Upper lobe of left lung (tissue), 4 donors: ENCODE results near the gene TM4SF18.

Source experiments
- POLR2AphosphoS5 ChIP-seq, 2 donors: sonication (generic); formaldehyde crosslinking; IDR thresholded peaks; one replicate each; pipeline ENCODE4 v1.5.1; 2017; ENCODE audit warnings: antibody characterized with exemption in 2 of 2
- TF ChIP-seq, protein P1 (sequence below), 6 experiments: fragments of 450-650 bp in 4 of 6; fragments of 200-600 bp in 2 of 6; sonication (generic) in 2 of 6; IDR thresholded peaks; one replicate each; pipeline ENCODE4 v1.5.1; 2016 to 2019; ENCODE audit warnings: antibody characterized with exemption in 6 of 6

DNA sequence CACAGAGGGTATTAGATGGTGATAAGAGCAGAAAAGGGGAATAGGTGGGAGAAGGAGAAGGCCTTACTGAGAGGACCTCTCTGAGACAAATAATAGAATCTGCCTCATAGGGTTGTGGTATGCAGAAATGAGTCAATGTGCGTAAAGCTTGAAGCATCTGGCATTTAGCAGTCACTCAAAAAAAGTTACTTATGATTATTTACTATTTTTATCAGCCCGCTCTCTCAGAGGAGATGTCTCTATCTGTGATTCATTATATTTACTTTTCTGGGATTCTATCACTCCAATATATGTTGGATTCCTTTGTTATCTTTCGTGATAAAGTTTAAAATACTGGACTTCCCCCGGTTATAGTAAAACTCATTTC, 48.6 kb upstream of the TM4SF18 start:
- TF ChIP-seq, protein P1, sequence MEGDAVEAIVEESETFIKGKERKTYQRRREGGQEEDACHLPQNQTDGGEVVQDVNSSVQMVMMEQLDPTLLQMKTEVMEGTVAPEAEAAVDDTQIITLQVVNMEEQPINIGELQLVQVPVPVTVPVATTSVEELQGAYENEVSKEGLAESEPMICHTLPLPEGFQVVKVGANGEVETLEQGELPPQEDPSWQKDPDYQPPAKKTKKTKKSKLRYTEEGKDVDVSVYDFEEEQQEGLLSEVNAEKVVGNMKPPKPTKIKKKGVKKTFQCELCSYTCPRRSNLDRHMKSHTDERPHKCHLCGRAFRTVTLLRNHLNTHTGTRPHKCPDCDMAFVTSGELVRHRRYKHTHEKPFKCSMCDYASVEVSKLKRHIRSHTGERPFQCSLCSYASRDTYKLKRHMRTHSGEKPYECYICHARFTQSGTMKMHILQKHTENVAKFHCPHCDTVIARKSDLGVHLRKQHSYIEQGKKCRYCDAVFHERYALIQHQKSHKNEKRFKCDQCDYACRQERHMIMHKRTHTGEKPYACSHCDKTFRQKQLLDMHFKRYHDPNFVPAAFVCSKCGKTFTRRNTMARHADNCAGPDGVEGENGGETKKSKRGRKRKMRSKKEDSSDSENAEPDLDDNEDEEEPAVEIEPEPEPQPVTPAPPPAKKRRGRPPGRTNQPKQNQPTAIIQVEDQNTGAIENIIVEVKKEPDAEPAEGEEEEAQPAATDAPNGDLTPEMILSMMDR (IDR thresholded peaks at IDR 0.05) = no peak
- TF ChIP-seq POLR2AphosphoS5 (IDR thresholded peaks at IDR 0.05) = no peak
